Keratinocyte (primary cell): ENCODE data around the gene USP17L29.
"Not testable (repeated sequence)": the region's sequence is repeated elsewhere in the genome, so short reads cannot be mapped to it uniquely, and the experiment has no call there.

Experiments
- CTCF ChIP-seq, 3 experiments: IDR thresholded peaks in 1 of 3; conservative IDR thresholded peaks in 1 of 3; optimal IDR thresholded peaks in 1 of 3; 2 replicates in 2 of 3; 3 replicates in 1 of 3; pipeline versions ENCODE3 to v1.5.1; 2011; ENCODE audit warnings: low read length in 3 of 3, mild to moderate bottlenecking in 3 of 3, moderate library complexity in 2 of 3, control low read depth in 1 of 3, inconsistent platforms in 1 of 3; ENCODE audit not compliant: insufficient read depth in 2 of 3; ENCODE audit errors: extremely low read depth in 1 of 3
- EZH2 ChIP-seq: IDR thresholded peaks from one replicate; pipeline ENCODE4 v1.6.1; 2012; ENCODE audit warnings: inconsistent platforms, mild to moderate bottlenecking, low read length, moderate library complexity

GRCh38 chr4:9381012-9381534 lies 27.6 kb downstream of the USP17L29 start:
- TF ChIP-seq CTCF (optimal IDR thresholded peaks at IDR 0.05 in 1 of 3, IDR thresholded peaks at IDR 0.05 in 1 of 3, conservative IDR thresholded peaks at IDR 0.05 in 1 of 3; ENCODE audit: extremely low read depth in 1 of 3, insufficient read depth in 2 of 3, low read length in 3 of 3), result peak in 1 of 3 experiments; percentile 8
- not testable (repeated sequence) for TF ChIP-seq EZH2
